ENCODE measurements around the gene MYO1A. TPM values are rescaled to one million over a fixed set of nuclear protein-coding genes. Genes with fewer than 3 reads are reported as not detected.

The MYO1A gene
- total and polyA plus RNA-seq, 2 donors from 2014 or later = 0.25 to 0.77 TPM

GRCh38 chr12:57086493-57087009 lies 36.6 kb upstream of the MYO1A start:
- Histone ChIP-seq H3K4me3 (ENCODE audit: low read length in 3 of 3) (peak overlapping the region; percentile 65 to 93 (median 74)), H3K9ac (ENCODE audit: low read length in 3 of 3) (peak overlapping the region; percentile 53 to 91 (median 83)), H3K36me3 (ENCODE audit: control insufficient read depth in 2 of 3, insufficient read depth in 3 of 3, low read length in 3 of 3) (peaks cover 0 to 6% (median 4%) of the 10 kb centered on the region in 3 donors), H3K27ac (ENCODE audit: low read depth in 2 of 2, low read length in 2 of 2) (peak overlapping the region; percentile 99 to 100), H3K27me3 (ENCODE audit: control insufficient read depth, insufficient read depth, low read length) (no peaks in the 10 kb centered on the region), H3K4me1 (ENCODE audit: control insufficient read depth in 2 of 3, insufficient read depth in 2 of 3, low read depth in 1 of 3, low read length in 3 of 3) (peaks cover 5 to 15% (median 14%) of the 10 kb centered on the region in 3 donors), H3K9me3 (ENCODE audit: control insufficient read depth in 2 of 3, insufficient read depth in 1 of 3, low read length in 3 of 3) (no peaks in the 10 kb centered on the region)
- no peak for FAIRE-seq
- TF ChIP-seq, protein P1, sequence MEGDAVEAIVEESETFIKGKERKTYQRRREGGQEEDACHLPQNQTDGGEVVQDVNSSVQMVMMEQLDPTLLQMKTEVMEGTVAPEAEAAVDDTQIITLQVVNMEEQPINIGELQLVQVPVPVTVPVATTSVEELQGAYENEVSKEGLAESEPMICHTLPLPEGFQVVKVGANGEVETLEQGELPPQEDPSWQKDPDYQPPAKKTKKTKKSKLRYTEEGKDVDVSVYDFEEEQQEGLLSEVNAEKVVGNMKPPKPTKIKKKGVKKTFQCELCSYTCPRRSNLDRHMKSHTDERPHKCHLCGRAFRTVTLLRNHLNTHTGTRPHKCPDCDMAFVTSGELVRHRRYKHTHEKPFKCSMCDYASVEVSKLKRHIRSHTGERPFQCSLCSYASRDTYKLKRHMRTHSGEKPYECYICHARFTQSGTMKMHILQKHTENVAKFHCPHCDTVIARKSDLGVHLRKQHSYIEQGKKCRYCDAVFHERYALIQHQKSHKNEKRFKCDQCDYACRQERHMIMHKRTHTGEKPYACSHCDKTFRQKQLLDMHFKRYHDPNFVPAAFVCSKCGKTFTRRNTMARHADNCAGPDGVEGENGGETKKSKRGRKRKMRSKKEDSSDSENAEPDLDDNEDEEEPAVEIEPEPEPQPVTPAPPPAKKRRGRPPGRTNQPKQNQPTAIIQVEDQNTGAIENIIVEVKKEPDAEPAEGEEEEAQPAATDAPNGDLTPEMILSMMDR (IDR thresholded peaks at IDR 0.05; ENCODE audit: borderline replicate concordance, extremely low read depth, insufficient read depth) = peak; percentile 28
- intact Hi-C loops (cut with DNase I) = no loop called here
- DNase-seq = peak; percentile 90 to 97 (median 94)

DNA sequence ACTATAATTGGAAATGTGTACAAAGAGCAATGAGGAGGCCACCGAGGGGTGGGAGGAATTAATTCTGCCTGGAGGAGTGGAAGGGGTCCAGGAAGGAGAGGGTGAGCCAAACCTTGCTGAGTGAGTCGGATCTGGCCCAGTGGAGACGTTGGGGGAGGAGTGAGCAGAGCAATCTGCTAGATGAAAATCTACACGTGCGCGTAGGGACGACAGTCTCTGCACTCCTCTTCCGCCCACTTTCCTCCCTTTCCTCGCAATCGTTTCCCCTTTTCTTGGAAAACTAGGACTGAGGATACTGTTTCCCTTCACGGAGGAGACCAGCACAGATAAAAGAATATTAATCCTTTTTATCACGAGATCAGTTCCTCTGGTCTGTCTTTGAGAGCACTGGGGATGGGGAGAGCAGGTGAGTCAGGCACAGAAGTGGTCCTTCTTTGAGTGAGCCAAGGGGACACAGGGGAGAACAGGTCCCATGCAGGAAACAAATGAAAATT lies 36.1 kb upstream of the MYO1A start:
- TF ChIP-seq, protein P1 (IDR thresholded peaks at IDR 0.05; ENCODE audit: borderline replicate concordance, extremely low read depth, insufficient read depth) = no peak
- intact Hi-C loops (cut with DNase I) = no loop called here
- peak overlapping the region; percentile 99 to 100 for H3K27ac ChIP-seq (ENCODE audit: low read depth in 2 of 2, low read length in 2 of 2)
- H3K4me3 ChIP-seq (ENCODE audit: low read length in 3 of 3) = peak overlapping the region; percentile 65 to 93 (median 74)
- H3K4me1 ChIP-seq (ENCODE audit: control insufficient read depth in 2 of 3, insufficient read depth in 2 of 3, low read depth in 1 of 3, low read length in 3 of 3) = peaks cover 5 to 15% (median 13%) of the 10 kb centered on the region in 3 donors
- no peak for FAIRE-seq
- H3K27me3 ChIP-seq (ENCODE audit: control insufficient read depth, insufficient read depth, low read length) = no peaks in the 10 kb centered on the region
- H3K9me3 ChIP-seq (ENCODE audit: control insufficient read depth in 2 of 3, insufficient read depth in 1 of 3, low read length in 3 of 3) = no peaks in the 10 kb centered on the region
- H3K36me3 ChIP-seq (ENCODE audit: control insufficient read depth in 2 of 3, insufficient read depth in 3 of 3, low read length in 3 of 3) = peaks cover 0 to 1% (median under 1%) of the 10 kb centered on the region in 3 donors
- DNase-seq = peak in 4 of 5 donors; percentile 84 to 94 (median 89)
- H3K9ac ChIP-seq (ENCODE audit: low read length in 3 of 3) = peak overlapping the region; percentile 53 to 84 (median 83)

GRCh38 chr12:57080855-57081254 lies 30.9 kb upstream of the MYO1A start:
- TF ChIP-seq, protein P1 (IDR thresholded peaks at IDR 0.05; ENCODE audit: borderline replicate concordance, extremely low read depth, insufficient read depth) = no peak
- no peak overlapping the region for H3K27ac ChIP-seq (ENCODE audit: low read depth in 2 of 2, low read length in 2 of 2)
- DNase-seq (no peak), FAIRE-seq (no peak)
- no peaks in the 10 kb centered on the region for H3K27me3 ChIP-seq (ENCODE audit: control insufficient read depth, insufficient read depth, low read length)
- H3K9ac ChIP-seq (ENCODE audit: low read length in 3 of 3) = no peak overlapping the region
- H3K36me3 ChIP-seq (ENCODE audit: control insufficient read depth in 2 of 3, insufficient read depth in 3 of 3, low read length in 3 of 3) = no peaks in the 10 kb centered on the region
- H3K4me1 ChIP-seq (ENCODE audit: control insufficient read depth in 2 of 3, insufficient read depth in 2 of 3, low read depth in 1 of 3, low read length in 3 of 3) = peaks cover 0 to 9% (median 6%) of the 10 kb centered on the region in 3 donors
- no peaks in the 10 kb centered on the region for H3K9me3 ChIP-seq (ENCODE audit: control insufficient read depth in 2 of 3, insufficient read depth in 1 of 3, low read length in 3 of 3)
- intact Hi-C loops (cut with DNase I) = no loop called here
- no peak overlapping the region for H3K4me3 ChIP-seq (ENCODE audit: low read length in 3 of 3)

Measured in kidney (tissue), 14 donors.